Kidney epithelial cell (primary cell): ENCODE data around the gene RABGAP1L. TPM values are rescaled to one million over a fixed set of nuclear protein-coding genes. Genes with fewer than 3 reads are reported as not detected.

Source experiments
- DNase-seq: peaks from one replicate; pipeline ENCODE4 v3.0.0-alpha.2; 2010; ENCODE audit warnings: low read depth
- H3K27me3 ChIP-seq: 2 replicates; pipeline ENCODE4 v1.6.0; 2011; ENCODE audit warnings: low read length; ENCODE audit not compliant: control insufficient read depth, insufficient read depth
- H3K36me3 ChIP-seq: 2 replicates; pipeline ENCODE4 v1.5.1; 2011; ENCODE audit warnings: low read length; ENCODE audit not compliant: control insufficient read depth, insufficient read depth
- H3K4me3 ChIP-seq: 2 replicates; pipeline ENCODE4 v1.5.1; 2011; ENCODE audit warnings: low read depth, mild to moderate bottlenecking, control low read depth, low read length
- total RNA-seq: library from RNA; depleted of rRNA; stranded (reverse); fragments of >200 nt; gene quantifications from 2 replicates; pipeline ENCODE4 v1.2.3, GENCODE V29; 2015
- TF ChIP-seq, protein P1 (sequence below): IDR thresholded peaks from 2 replicates; pipeline ENCODE4 v1.5.1; 2011; ENCODE audit warnings: mild to moderate bottlenecking, moderate library complexity, low read length, control low read depth, inconsistent platforms; ENCODE audit not compliant: insufficient read depth, poor library complexity, severe bottlenecking

Gene RABGAP1L
- total RNA-seq, 1 donor from 2014 or later, result 22.1 TPM

DNA sequence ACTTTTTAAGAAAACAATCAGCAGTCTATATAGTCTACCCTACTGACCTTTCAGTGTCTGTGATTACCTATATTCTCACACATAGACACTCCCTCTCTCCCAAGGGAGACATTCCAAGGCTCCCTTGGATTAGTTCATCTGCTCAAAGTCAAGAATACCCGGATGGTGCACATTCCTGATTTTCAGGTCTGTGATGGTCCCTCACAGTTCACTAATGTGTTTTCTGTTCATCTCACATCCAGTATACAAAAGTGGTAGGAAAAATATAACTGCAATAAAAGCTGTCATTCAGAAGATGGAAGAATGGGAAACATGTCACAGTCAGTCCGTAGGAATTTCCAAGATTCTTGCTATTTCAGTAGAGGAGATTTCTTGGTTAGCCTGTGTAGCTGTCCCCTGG, 616.3 kb downstream of the RABGAP1L start:
- Histone ChIP-seq H3K36me3 (no peaks in the 10 kb centered on the region), H3K27me3 (no peaks in the 10 kb centered on the region), H3K4me3 (no peak overlapping the region)
- TF ChIP-seq, protein P1, sequence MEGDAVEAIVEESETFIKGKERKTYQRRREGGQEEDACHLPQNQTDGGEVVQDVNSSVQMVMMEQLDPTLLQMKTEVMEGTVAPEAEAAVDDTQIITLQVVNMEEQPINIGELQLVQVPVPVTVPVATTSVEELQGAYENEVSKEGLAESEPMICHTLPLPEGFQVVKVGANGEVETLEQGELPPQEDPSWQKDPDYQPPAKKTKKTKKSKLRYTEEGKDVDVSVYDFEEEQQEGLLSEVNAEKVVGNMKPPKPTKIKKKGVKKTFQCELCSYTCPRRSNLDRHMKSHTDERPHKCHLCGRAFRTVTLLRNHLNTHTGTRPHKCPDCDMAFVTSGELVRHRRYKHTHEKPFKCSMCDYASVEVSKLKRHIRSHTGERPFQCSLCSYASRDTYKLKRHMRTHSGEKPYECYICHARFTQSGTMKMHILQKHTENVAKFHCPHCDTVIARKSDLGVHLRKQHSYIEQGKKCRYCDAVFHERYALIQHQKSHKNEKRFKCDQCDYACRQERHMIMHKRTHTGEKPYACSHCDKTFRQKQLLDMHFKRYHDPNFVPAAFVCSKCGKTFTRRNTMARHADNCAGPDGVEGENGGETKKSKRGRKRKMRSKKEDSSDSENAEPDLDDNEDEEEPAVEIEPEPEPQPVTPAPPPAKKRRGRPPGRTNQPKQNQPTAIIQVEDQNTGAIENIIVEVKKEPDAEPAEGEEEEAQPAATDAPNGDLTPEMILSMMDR, result no peak
- no peak for DNase-seq

- H3K36me3 ChIP-seq, result no peaks in the 10 kb centered on the region
- TF ChIP-seq, protein P1, result no peak
- H3K4me3 ChIP-seq, result no peak overlapping the region
- no peak for DNase-seq
- H3K27me3 ChIP-seq, result no peaks in the 10 kb centered on the region
Measured at GRCh38 chr1:174777262-174777661, 617.9 kb downstream of the RABGAP1L start.

GRCh38 chr1:174785510-174785909, 626.2 kb downstream of the RABGAP1L start:
- Histone ChIP-seq H3K4me3 (no peak overlapping the region), H3K36me3 (no peaks in the 10 kb centered on the region), H3K27me3 (no peaks in the 10 kb centered on the region)
- DNase-seq, result no peak
- TF ChIP-seq, protein P1, result no peak

GRCh38 chr1:174786358-174786757, 627.0 kb downstream of the RABGAP1L start:
- Histone ChIP-seq H3K27me3 (no peaks in the 10 kb centered on the region), H3K4me3 (no peak overlapping the region), H3K36me3 (no peaks in the 10 kb centered on the region)
- DNase-seq, result no peak
- TF ChIP-seq, protein P1, result no peak

- TF ChIP-seq, protein P1, result no peak
- Histone ChIP-seq H3K4me3 (no peak overlapping the region), H3K27me3 (no peaks in the 10 kb centered on the region), H3K36me3 (no peaks in the 10 kb centered on the region)
- DNase-seq, result no peak
Measured at GRCh38 chr1:174786760-174787159, 627.4 kb downstream of the RABGAP1L start.

DNA sequence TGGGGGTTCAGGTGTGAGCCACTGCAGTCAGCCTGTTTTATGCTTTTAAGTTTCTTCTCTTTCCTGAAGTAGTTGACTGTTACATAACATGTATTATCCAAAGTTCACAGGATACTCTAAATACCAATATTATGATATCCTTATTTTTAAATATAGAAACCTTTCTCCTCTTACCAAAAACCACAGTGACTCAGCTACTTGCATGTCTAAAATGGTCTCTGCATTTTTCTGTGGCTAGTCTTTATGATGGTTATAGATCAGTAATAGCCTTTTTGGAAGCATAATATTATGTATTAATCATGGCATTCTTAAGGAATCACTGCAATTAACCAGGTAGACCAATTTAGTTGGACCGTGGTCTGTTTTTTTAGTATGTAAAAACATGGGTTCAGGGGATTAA, 629.7 kb downstream of the RABGAP1L start:
- Histone ChIP-seq H3K36me3 (no peaks in the 10 kb centered on the region), H3K4me3 (no peak overlapping the region), H3K27me3 (no peaks in the 10 kb centered on the region)
- TF ChIP-seq, protein P1, result no peak
- DNase-seq, result peak; percentile 43
